Sigmoid colon (tissue), 4 donors: ENCODE data around the gene TTC3.

Experiments used
- POLR2A ChIP-seq, 2 donors: fragments of 450-650 bp; IDR thresholded peaks; one replicate each; pipeline ENCODE4 v1.6.1; 2016; ENCODE audit warnings: antibody characterized with exemption in 2 of 2, mild to moderate bottlenecking in 2 of 2, moderate library complexity in 2 of 2
- POLR2AphosphoS5 ChIP-seq, 4 donors: sonication (generic); formaldehyde crosslinking; IDR thresholded peaks; one replicate each; pipeline ENCODE4 v1.6.1; 2017; ENCODE audit warnings: antibody characterized with exemption in 4 of 4
- TF ChIP-seq, protein P1 (sequence below), 4 experiments: fragments of 450-650 bp in 3 of 4; fragments of 200-600 bp in 1 of 4; IDR thresholded peaks; one replicate each; pipeline ENCODE4 v1.5.1; 2016 to 2019; ENCODE audit warnings: antibody characterized with exemption in 4 of 4, mild to moderate bottlenecking in 3 of 4, moderate library complexity in 2 of 4

DNA sequence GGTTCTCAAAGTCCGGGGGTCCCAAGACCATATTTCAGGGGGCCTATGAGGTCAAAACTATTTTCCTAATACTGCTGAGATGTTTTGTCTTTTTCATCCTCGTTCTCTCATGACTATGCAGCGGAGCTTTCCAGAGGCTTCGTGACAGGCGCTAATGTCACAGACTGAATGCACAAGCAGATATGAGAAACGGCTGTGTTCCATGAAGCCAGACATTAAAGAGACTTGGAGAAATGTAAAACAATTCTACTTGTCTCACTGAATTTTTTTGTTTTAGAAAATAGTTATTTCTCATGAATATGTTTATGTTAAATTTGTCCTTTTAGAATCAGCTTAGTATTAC is 10.5 kb upstream of the TTC3 start:
- TF ChIP-seq, protein P1, sequence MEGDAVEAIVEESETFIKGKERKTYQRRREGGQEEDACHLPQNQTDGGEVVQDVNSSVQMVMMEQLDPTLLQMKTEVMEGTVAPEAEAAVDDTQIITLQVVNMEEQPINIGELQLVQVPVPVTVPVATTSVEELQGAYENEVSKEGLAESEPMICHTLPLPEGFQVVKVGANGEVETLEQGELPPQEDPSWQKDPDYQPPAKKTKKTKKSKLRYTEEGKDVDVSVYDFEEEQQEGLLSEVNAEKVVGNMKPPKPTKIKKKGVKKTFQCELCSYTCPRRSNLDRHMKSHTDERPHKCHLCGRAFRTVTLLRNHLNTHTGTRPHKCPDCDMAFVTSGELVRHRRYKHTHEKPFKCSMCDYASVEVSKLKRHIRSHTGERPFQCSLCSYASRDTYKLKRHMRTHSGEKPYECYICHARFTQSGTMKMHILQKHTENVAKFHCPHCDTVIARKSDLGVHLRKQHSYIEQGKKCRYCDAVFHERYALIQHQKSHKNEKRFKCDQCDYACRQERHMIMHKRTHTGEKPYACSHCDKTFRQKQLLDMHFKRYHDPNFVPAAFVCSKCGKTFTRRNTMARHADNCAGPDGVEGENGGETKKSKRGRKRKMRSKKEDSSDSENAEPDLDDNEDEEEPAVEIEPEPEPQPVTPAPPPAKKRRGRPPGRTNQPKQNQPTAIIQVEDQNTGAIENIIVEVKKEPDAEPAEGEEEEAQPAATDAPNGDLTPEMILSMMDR (IDR thresholded peaks at IDR 0.05), result no peak
- no peak for TF ChIP-seq POLR2A (IDR thresholded peaks at IDR 0.05)
- TF ChIP-seq POLR2AphosphoS5 (IDR thresholded peaks at IDR 0.05), result no peak
